IMR-90 (cell line): Measurements from ENCODE around the gene PLCB4.

Source experiments
- CEBPB ChIP-seq: IDR thresholded peaks from 2 replicates; pipeline ENCODE4 v1.6.1; 2012; ENCODE audit warnings: low read depth, low read length, improper control_type of control experiment
- CHD1 ChIP-seq: IDR thresholded peaks from 2 replicates; pipeline ENCODE4 v1.6.1; 2012; ENCODE audit warnings: low read depth, low read length, improper control_type of control experiment
- CTCF ChIP-seq: conservative IDR thresholded peaks from 2 replicates; pipeline ENCODE4 v1.5.1; 2012; ENCODE audit warnings: mild to moderate bottlenecking, low read depth, low read length, improper control_type of control experiment
- FOS ChIP-seq: fragments of 150-350 bp; IDR thresholded peaks from 2 replicates; pipeline ENCODE4 v1.6.1; 2016; ENCODE audit warnings: low read depth, low read length
- MAFK ChIP-seq: IDR thresholded peaks from 2 replicates; pipeline ENCODE4 v1.6.1; 2012; ENCODE audit warnings: low read depth, low read length, improper control_type of control experiment
- MAZ ChIP-seq: IDR thresholded peaks from 2 replicates; pipeline ENCODE4 v1.6.1; 2012; ENCODE audit warnings: low read depth, mild to moderate bottlenecking, low read length, improper control_type of control experiment, moderate library complexity, borderline replicate concordance
- MXI1 ChIP-seq: IDR thresholded peaks from 2 replicates; pipeline ENCODE4 v1.6.1; 2012; ENCODE audit warnings: low read depth, mild to moderate bottlenecking, low read length, moderate library complexity, borderline replicate concordance
- POLR2A ChIP-seq: IDR thresholded peaks from 2 replicates; pipeline ENCODE4 v1.6.1; 2012; ENCODE audit warnings: mild to moderate bottlenecking, low read depth, low read length
- RAD21 ChIP-seq: IDR thresholded peaks from 2 replicates; pipeline ENCODE4 v1.6.1; 2012; ENCODE audit warnings: low read length, improper control_type of control experiment
- RFX5 ChIP-seq: IDR thresholded peaks from 2 replicates; pipeline ENCODE4 v1.8.0; 2012; ENCODE audit warnings: low read depth, mild to moderate bottlenecking, low read length, moderate library complexity
- USF2 ChIP-seq: fragments of 150-350 bp; IDR thresholded peaks from 2 replicates; pipeline ENCODE4 v1.6.1; 2017; ENCODE audit warnings: mild to moderate bottlenecking, antibody characterized with exemption, low read length, low read depth
- TF ChIP-seq, protein P1 (sequence below): fragments of 150-350 bp; IDR thresholded peaks from 2 replicates; pipeline ENCODE4 v1.6.1; 2016; ENCODE audit warnings: low read depth, mild to moderate bottlenecking, low read length, moderate library complexity, borderline replicate concordance

- TF ChIP-seq POLR2A (no peak), CTCF (0 out of 2 replicates have a peak, but pooled peaks have one; percentile 17), FOS (no peak), RFX5 (no peak), MXI1 (no peak), USF2 (no peak), CEBPB (no peak), MAZ (no peak), CHD1 (no peak), MAFK (no peak), RAD21 (peak; percentile 29; the same call in 1 of the 2 replicates)
- TF ChIP-seq, protein P1, sequence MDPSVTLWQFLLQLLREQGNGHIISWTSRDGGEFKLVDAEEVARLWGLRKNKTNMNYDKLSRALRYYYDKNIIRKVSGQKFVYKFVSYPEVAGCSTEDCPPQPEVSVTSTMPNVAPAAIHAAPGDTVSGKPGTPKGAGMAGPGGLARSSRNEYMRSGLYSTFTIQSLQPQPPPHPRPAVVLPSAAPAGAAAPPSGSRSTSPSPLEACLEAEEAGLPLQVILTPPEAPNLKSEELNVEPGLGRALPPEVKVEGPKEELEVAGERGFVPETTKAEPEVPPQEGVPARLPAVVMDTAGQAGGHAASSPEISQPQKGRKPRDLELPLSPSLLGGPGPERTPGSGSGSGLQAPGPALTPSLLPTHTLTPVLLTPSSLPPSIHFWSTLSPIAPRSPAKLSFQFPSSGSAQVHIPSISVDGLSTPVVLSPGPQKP: no peak
Measured at GRCh38 chr20:9353180-9353915, 284.5 kb downstream of the PLCB4 start.
